Brain pericyte (primary cell): ENCODE results near the gene MRPL43.
"Not testable (repeated sequence)": the region's sequence is repeated elsewhere in the genome, so short reads cannot be mapped to it uniquely, and the experiment has no call there.

ENCODE experiments used
- DNase-seq: peaks from one replicate; pipeline ENCODE4 v3.0.0-alpha.2; 2012; ENCODE audit warnings: low read depth, low spot score

Gene MRPL43

DNA sequence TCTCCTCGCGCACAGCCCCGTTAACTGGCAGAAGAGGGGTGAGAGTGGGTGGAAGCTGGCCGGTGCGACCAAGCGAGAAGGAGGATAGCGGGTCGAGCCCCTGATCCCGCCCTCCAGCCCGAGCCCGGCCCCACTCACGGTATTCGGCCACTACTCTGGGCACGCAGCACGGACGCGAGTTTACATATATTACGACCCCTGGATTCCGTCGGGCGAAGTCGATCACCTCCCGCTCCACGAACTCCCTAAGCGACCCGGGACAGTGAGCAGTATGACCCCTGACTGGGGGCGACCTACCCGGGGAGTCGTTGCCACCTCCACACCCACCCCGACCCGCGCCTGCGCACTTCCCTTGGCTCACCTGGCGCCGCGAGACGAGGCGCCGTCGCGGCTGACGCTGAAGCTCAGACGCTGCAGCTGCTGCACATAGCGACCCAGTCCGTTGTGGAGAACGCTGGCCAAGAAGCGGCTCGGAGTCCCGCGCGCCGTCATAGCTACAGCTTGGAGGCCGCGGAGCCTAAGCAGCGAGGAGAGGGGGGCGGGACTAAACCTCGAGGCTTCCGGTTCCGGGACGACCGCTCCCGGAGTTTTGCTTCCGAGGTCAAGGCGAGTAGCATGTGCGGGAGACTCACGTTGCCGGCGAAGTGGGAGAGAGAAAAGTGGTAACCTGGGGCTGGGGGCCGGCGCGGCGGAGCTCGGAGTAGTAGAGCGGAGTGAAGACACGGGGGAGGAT is at the start of gene MRPL43, which contains the start of gene TWNK:
TSS of gene MRPL43 (minus strand) at position 546 of the 733 bp plus-strand sequence. CDS start at position 492, 54 bp downstream.
TSS of gene TWNK (plus strand) at position 592 of the 733 bp plus-strand sequence. CDS start 668 bp downstream, outside the sequence.
- no peak for DNase-seq

DNA sequence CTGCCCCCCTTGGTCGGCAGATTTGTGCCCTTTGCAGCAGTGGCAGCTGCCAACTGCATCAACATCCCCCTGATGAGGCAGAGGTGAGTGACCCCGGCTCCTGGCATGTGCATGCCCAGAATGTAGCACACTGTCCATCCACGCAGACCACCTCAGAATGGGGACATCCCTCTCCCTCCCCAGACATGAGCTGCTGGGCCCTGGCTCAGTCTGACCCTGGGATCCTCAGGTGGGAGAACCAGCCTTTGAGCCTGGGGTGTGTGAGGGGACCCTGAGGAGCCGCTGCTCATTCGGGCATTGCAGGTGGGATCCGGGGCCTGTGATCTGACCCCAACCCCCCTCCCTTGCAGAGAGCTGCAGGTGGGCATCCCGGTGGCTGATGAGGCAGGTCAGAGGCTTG is 49.4 kb upstream of the MRPL43 start:
- no peak for DNase-seq

DNA sequence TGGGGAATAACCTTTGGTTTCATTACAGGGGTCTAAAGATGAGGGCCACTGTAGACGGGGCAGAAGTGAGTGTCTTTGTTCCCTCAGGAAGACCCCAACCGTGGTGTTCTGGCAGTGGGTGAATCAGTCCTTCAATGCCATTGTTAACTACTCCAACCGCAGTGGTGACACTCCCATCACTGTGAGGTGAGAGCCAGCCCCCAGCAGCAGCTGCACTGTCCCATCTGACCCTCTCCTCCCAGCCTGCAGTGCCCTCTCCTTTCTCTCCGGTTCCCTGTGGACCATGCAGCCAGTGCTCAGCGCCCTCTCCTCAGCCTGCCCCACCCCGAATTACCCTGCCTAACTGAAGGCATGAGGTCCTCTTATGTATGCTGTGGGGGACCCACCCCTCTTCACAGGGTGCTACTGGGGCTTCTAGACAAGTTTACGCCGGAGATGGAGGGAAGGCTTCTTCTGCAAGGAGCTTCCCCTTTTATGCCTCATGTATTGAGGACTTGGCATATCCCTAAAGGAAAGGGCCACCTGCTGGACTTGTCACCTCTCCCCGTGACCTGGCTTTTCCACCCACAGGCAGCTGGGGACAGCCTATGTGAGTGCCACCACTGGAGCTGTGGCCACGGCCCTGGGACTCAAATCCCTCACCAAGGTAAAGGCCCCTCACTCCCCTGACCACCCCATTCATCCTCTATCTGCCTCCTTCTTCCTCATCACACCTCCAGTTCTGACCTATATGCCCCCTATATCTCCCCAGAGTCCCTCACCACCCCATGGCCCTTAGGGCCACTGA is 48.8 kb upstream of the MRPL43 start:
- no peak for DNase-seq

DNA sequence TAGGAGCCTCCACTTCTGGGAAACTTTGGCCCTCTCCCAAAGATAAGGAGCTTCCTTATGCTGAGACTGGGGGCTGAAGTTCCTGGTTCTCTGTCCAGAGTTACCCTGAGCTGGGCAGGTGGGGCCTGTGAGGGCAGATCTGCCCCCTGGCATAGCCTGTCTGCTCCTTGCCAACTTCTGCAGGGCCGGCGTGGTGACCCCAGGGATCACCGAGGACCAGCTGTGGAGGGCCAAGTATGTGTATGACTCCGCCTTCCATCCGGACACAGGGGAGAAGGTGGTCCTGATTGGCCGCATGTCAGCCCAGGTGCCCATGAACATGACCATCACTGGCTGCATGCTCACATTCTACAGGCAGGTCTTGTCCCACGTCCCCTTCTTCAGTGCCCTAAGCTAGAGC is 48.0 kb upstream of the MRPL43 start:
- no peak for DNase-seq

DNA sequence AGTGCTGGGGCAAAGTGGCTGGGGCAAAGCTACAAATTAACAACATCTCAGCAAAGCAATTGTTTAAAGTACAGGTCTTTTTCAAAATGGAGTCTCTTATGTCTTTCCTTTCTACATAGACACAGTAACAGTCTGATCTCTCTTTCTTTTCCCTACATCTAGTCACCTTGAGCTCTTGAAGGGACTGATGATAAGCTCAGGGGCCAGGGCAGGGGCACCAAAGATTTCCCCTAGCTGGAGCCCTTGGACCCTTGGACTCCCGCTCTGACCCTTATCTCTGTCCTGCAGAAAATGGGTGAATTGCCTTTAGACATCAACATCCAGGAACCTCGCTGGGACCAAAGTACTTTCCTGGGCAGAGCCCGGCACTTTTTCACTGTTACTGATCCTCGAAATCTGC is 47.1 kb upstream of the MRPL43 start:
- not testable (repeated sequence) for DNase-seq

DNA sequence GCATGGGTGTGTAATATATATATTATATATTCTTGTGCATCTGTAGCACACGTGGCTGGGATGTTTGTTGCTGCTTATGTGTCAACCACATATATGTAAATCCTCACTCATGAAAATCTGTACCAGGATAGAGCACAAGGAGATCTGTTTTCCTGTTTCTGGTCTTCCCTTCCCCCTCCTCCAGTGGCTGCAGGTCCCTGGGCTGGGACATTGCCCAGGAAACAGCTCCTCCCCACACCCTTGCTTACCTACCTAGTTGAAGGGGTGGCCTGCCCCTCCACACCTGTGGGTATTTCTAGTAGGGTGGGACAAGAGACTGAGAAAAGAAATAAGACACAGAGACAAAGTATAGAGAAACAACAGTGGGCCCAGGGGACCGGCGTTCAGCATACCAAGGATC is 46.0 kb upstream of the MRPL43 start:
- DNase-seq = no peak

DNA sequence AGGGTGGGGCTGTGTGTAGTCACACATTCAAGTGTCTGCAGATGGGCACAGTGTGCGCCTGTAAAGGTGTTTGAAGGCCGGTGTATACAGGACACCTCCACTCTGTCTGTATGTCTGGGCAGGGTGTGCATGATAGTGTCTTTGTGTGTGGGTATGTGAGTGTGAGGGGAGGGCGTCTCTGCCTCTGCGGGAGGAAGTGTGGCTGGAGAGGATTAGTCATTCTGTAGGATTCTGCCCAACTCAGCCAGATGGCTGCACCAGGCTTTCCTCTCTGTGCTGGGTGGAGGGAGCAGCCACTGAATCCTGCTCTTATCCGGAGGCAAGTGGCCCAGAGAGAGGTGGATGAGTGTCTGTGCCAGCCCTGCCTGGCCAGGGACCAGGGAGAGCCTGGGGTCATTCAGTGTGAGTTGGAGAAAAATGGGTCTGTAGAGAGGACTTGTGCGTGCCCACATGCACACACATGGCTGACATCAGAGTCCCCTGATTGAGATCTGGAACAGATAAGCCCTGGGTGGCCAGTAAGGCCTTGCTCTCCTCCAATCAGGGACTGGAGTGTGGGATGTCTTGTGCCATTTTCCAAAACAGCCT is 45.4 kb upstream of the MRPL43 start:
- peak; percentile 24 for DNase-seq

DNA sequence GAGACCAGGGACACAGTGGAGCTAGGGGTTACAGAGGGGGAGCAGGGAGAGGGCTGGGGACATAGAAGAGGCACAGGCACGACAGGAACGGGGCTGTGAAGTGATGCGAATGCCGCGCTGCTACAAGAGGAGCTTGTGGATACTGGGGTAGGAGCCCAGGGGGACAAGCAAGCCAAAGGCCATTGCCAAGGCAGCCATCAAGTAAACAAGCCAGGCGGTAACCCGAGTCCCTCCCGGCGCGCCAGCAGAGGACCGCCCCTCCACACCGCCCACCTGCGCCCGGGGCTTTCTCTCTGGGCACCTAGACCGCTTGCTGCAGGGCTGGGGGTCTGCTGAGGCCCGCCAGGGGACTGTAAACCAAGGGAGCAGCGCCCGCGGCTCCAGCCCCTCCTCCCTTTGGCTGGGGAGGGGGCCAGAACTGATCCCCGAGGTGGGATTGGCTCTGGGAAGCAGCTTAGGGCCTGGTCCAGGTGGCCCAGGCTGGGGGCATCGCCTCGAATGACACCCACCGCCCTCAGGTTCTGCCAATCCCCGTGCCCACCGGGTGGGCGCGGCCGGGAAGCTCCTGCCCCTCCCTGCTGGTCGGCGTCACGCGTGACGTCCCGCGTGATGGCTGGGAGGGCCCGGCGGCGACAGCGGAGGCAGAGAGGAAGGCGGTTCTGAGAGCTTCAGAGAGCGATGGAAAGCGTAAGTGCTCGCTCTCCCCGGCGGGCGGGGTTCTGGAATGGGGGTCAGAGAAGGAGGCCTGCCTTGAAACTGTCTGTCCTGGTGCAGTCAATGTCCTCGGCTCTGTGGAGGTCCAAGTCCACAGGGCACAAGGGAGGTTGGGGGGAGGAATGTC is 44.7 kb upstream of the MRPL43 start:
- no peak for DNase-seq

DNA sequence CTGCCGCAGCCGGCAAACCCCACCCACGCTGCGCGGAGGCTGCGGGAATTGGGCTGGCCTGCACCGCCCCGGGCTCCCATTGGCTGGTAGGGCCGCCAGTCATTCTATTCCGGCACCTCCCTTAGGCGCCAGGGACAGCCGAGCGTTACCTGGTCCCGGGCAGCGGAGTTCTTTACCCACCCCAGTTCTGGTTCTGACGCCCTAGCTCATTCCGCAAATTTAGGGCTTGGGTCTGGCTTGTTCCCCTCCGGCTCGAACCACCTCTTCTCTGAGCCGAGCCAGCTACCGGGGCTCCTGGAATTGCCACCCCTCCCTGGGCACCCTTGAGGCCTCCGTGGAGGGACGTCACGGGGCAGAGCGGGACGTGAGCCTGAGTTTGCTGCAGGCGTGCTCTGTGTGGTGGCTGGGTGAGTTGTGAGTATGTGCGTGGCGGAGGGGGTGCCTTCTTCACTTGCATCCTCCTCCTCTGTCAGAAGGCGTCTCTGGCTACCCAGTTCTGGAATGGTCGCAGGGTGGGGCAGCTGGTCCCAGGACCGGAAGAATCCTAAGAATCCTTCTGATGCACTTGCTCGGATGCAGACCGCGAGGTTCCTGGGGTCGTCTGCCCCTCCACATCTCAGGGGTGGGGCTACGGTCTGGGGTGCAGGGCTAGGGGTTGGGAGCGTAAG is 44.0 kb upstream of the MRPL43 start, which contains the start of the genes PDZD7 and SFXN3:
TSS of gene PDZD7 (minus strand) at position 2 of the 668 bp plus-strand sequence. CDS start 910 bp downstream, outside the sequence.
TSS of gene SFXN3 (plus strand) at position 107 of the 668 bp plus-strand sequence. CDS start 3,461 bp downstream, outside the sequence.
- DNase-seq = peak; percentile 37

DNA sequence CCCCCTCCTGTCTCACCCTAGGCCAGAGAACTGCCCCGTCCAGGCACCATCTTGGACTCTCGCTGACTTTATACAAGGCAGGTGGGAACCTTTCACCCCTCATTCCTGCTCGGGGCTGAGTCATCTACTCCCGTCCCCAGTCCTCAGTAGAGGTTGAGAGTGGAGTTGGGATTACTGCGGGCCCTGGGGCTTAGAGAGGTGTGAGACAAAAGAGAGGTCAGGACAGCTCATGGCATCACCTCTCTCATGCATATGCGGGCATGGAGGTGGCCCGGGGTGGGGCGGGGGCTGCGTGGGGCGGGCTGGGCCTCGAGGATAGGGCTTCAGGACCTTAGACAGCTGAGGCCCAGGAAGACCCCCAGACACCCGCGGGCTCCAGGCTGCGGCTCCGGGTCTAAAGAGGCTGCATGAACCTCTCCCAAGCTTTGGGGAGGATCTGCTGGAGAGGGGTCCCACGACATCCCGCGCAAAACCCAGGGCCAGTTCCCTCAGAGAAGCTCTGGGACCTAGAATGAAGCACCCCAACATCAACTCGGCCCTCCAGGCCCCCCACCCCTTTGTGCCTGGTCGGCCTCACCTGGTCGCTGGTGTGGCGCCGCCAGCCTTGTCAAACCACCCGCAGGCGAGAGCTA is 43.3 kb upstream of the MRPL43 start:
- no peak for DNase-seq

DNA sequence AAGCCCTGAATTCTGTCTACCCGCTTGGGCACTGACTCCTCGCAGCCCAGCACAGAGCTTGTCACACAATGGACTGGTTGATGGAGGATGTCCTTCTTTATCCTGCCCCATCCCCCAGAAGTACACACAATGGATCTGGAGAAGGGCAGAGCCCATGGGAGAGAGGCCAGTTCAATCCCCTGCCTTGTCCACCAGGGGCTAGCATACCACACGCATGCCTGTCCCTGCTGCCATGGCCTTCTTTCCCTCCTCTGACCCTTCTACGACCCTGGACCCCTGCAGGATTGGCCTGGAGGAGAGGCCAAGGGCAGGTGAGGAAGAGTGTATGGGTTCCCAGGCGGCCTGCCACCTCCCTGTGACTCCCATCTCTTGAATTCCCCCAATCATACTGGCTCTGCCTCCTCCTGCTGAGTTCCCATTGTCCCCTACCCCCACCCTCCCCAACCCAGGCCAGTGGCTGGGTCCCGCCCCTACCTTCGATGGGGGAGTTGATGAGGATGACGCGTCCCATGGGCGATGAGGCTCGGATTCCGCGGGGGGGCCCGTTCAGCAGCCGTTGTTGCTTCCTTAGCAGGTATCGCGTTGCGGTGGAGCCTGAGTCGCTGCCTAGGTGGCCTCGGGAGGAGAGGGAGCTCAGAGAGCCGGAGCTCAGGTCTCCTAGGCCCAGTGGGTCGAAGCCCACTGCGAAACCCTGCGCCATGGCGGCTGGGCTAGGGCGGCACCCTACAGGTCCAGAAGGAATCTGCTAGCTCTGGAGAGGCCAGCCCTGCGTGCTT is 42.4 kb upstream of the MRPL43 start:
- no peak for DNase-seq

DNA sequence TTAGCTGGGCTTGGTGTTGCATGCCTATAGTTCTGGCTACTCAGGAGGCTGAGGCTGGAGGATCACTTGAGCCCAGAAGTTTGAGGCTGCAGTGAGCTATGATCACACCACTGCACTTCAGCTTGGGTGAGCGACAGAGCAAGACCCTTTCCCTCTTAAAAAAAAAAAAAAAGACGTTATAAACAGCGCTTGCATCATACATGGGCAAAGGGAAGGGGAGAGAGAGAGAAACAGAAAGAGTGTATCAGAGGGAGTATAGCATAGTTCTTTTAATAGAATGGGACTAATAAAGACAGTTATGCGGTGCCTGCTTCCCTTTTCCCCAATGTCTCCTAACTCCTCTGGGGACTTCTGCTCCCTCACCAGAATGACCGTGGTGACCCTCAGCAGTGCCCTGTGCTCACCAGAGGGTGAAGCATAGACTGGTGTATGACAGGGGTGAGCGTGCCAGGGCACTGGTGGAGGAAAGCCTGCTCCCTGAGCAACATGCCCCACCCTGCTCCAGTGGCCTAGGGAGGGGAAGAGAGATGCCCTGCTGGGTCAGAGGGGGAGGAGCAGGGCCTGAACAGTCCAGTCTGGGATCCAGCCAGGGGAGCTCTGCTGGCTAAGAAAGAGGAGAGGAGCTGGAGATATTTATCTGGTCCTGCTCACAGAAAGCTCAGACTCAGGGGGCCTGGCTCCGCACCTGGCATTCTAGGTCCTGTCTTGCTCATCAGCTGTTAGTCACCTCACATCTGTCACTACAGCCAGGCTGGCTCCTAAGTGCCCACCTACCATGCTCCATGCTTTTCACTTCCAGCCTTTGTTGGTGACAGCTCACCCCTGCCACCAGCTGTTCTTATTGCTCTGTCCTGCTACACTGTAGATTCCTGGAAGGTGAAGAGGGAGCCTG is 41.4 kb upstream of the MRPL43 start:
- DNase-seq = no peak

DNA sequence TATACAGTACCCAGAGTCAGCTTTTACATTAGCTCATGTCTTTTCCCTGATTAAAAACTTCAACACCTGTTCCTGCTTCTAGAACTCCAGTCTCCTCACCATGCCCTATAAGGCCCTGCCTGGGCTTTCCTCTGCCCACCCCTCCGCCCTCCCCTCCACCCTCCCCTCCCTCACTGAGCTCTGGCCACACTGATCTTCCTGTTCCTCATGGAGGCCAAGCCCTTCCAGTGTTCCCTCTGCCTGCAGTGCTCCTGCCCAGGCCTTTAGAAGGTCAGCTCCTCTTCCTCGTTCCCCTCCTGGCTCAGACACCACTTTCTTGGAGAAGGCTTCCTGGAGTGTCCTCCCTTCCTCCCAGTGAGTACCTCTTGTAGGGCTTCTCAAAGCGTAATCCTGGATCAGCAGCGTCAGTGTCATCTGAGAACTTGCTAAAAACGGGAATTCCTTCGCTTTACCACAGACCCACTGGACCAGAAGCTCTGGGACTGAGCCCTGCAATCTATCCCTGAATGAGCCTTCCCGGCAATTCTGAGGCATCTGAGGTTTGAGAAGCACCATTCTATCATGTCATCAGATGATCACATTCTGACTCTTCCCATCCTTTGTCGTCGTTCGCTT is 39.9 kb upstream of the MRPL43 start:
- DNase-seq = no peak

DNA sequence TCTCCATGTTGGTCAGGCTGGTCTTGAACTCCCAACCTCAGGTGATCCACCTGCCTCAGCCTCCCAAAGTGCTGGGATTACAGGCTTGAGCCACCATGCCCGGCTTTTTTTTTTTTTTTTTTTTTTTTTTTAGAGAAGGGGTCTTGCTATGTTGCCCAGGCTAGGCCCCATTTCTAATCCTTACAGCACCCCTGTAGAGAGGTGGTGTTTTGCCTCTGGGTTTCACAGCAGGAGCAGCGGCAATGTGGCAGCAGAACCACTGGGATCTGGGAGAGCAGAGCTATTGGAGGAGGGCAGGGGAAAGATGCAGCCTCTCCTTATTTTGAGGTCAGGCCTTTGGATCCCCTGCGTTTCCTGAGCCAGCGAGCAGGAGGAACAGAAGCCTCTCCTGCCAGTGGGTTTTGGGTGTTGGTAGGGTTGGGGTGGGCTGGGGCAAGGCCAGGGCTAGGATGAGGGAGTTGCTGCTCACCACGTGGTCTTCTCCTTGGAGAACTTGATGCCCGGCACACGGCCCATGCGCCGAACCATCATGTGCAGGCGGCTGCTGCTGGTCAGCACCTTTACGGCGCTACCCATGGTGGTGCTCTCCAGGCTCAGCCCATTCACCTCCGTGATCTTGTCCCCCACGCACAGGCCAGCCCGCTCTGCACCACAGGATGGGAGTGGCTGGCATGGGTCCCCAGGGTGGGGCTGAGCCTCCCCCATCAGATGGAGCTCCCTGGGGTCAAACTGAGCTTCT is 35.8 kb upstream of the MRPL43 start:
- DNase-seq = no peak

DNA sequence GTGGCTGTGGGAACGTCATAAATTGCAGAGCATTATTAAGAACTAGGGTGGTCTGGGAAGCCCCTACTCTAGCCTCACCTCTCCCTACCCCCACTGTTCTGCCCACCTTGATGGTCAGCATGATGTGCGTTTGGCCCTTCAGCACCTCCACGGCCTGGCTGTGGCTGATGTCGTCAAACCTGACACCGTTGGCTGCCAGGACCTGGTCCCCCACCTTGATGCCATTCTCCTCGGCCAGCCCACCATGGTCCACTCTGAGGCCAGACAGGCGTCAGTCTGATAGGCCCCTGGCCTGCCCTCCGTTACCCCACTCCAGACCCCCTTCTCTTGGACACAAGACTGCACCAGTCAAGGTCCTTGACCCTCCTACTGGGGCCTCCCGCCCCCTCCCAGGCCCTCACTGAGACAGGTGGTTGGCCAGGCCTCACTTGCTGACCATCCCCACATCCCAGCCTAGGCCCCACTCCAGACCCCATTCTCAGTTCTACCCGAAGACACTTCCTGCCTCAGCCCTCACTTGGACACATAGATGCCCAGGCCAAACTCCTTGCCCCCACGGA is 34.5 kb upstream of the MRPL43 start:
- no peak for DNase-seq

DNA sequence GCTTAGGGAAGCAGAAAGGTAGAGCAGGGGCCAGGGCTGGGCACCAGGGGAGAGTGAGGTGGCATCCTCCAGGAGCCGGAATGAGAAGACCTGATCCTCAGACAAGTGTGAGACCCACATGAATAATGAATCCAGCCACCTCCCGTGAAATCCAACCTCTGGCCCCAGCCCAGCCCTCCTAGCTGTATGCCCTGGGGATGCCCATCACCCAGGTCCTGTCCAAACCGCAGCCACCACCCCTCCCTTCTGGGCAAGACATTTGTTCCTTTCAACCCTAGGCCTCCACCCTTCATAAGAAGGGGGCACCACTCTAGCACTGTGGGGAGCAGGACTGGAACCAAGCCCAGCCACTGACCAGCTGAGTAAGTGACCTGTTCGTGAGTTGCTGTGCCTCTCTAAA is 33.9 kb upstream of the MRPL43 start:
- no peak for DNase-seq
